ENCODE measurements around the gene SGPL1.
A peak's percentile ranks its signal among the peaks of the same experiment; 100 is the strongest.

Gene SGPL1

DNA sequence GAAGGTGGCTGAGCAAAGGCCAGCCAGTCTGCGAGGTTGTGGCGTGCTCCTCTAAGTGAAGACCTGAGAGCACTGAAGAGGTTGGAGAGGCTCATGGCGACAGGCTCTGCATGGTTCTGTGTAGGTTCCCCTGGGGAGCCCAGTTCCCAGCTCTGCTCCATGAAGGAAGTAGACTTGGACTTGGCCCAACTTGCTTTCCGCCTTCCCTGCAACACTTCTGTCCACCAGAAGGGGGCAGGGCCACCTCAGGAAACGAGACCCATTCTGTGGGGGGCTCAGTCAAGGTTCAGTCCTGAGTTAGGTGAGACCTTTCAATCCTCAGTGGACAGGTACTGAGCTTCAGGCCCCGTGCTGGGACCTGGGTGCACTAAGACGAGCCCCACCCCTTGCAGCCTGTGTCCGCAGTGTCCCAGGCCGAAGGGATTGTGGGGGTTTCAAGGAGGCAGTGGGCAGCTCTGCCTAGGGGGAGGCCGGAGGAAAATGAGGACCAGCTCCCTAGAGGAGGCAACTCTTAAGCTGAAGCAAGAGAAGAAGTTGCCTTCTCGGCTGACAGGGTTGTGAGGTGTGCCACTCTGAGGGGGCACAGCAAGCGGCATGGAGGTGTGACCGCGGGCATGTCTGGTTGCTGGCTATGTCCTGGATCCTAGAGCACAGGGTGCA lies 87.6 kb downstream of the SGPL1 start:
- no peak overlapping the region for H2AFZ ChIP-seq (ENCODE audit: low read depth)
- TF ChIP-seq, protein P1, sequence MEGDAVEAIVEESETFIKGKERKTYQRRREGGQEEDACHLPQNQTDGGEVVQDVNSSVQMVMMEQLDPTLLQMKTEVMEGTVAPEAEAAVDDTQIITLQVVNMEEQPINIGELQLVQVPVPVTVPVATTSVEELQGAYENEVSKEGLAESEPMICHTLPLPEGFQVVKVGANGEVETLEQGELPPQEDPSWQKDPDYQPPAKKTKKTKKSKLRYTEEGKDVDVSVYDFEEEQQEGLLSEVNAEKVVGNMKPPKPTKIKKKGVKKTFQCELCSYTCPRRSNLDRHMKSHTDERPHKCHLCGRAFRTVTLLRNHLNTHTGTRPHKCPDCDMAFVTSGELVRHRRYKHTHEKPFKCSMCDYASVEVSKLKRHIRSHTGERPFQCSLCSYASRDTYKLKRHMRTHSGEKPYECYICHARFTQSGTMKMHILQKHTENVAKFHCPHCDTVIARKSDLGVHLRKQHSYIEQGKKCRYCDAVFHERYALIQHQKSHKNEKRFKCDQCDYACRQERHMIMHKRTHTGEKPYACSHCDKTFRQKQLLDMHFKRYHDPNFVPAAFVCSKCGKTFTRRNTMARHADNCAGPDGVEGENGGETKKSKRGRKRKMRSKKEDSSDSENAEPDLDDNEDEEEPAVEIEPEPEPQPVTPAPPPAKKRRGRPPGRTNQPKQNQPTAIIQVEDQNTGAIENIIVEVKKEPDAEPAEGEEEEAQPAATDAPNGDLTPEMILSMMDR (conservative IDR thresholded peaks at IDR 0.05; ENCODE audit: low read depth, low read length) = peak; percentile 93
- no peak overlapping the region for H3K27ac ChIP-seq
- no peaks in the 10 kb centered on the region for H3K36me3 ChIP-seq (ENCODE audit: insufficient read depth)
- no peaks in the 10 kb centered on the region for H3K79me2 ChIP-seq (ENCODE audit: insufficient read depth, low read depth)
- no peaks in the 10 kb centered on the region for H4K20me1 ChIP-seq (ENCODE audit: insufficient read depth)
- H3K27me3 ChIP-seq (ENCODE audit: insufficient read depth, low read depth) = peaks cover 26% of the 10 kb centered on the region; the same call in 1 of the 2 replicates
- H3K4me2 ChIP-seq = no peak overlapping the region
- H3K4me1 ChIP-seq (ENCODE audit: low read depth, poor library complexity, severe bottlenecking) = no peaks in the 10 kb centered on the region
- no peak overlapping the region for H3K4me3 ChIP-seq (IDR thresholded peaks at IDR 0.05; ENCODE audit: insufficient read depth, low read depth, low read length)
- H3K9ac ChIP-seq = no peak overlapping the region

DNA sequence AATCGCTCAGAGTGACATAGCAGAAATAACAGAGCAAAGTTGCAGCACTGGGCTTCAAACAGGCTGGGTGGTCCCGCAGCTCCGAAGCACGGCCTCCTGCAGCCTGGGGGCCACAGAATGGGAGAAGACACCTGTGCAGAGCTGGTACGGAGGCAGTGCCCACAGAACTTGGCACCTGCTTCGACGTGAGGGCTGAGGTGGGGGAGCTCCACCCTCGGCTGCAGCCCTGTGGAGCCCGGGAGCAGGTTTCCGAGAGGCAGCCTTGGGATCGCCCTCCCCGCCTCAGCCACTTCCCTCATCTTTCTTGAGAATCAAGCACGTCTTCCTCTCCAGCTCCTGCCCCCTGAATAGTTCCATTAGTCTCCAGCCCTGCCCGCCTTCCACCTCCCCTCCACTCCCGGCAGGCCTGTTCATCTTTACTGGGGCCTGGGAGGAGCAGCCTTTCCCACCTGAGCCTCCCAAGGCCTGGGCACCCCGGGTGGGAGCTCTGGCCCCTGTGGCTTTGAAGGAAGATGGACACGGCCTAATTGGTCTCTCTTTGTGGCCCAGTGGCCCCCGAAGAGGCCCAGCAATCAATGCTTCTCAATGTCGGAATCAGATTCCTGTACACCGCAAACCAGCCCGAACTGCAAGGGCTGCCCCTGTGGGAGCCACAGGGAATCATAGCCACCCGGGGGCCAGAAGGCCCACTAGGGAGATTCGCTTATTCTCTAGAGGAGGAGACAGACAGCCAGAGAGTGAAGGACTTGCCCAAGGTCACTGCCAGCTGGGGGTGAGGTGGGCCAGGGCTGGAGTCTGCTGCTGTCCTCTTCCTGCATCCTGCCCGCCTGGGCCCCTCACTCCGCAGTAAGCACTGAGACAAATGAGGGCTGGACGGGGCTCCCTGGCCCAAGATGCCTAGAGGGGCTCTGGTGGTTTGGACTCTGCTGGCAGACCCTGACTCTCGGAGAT lies 89.6 kb downstream of the SGPL1 start:
- H3K4me3 ChIP-seq (IDR thresholded peaks at IDR 0.05; ENCODE audit: insufficient read depth, low read depth, low read length) = no peak overlapping the region
- TF ChIP-seq, protein P1 (conservative IDR thresholded peaks at IDR 0.05; ENCODE audit: low read depth, low read length) = no peak
- H3K27me3 ChIP-seq (ENCODE audit: insufficient read depth, low read depth) = peaks cover 26% of the 10 kb centered on the region; the same call in 1 of the 2 replicates
- H3K4me1 ChIP-seq (ENCODE audit: low read depth, poor library complexity, severe bottlenecking) = no peaks in the 10 kb centered on the region
- H3K27ac ChIP-seq = no peak overlapping the region
- no peaks in the 10 kb centered on the region for H4K20me1 ChIP-seq (ENCODE audit: insufficient read depth)
- no peak overlapping the region for H3K4me2 ChIP-seq
- H3K79me2 ChIP-seq (ENCODE audit: insufficient read depth, low read depth) = no peaks in the 10 kb centered on the region
- no peak overlapping the region for H3K9ac ChIP-seq
- no peaks in the 10 kb centered on the region for H3K36me3 ChIP-seq (ENCODE audit: insufficient read depth)
- H2AFZ ChIP-seq (ENCODE audit: low read depth) = no peak overlapping the region

DNA sequence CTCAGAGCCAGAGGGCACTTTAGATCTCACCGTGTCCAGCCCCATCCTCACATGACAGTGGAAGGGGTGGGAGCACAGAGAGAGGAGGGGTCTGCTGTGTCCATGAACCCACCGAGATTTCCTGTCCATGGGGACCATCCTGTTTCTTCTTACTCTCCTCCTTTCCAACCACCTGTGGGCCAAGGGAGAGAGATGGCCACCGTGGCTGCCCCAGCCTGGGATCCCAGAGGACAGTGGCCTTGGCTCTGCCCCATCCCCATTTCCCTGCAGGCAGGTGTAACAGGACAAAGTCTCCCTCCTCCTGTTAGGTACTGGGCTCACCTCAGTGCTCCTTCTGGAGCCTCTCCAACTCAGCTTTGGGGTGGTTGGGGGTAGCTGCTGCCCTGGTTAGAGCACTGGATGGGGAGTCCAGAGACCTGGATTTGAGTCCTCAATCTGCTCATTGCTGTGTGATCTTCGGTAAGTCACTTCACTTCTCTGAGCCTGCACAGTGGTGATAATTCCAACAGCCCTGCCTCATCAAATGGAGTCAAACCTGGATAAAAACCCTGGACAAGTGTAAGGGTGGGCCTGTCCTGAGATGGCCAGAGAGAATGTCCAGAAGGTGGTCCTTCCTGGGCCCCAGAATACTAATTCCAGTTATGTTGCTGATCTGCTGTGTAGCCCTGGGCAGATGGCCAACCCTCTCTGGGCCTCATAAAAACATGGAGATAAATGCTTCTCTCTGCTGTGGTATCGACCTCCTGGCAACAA lies 90.5 kb downstream of the SGPL1 start:
- TF ChIP-seq, protein P1 (conservative IDR thresholded peaks at IDR 0.05; ENCODE audit: low read depth, low read length) = no peak
- Histone ChIP-seq H3K4me3 (IDR thresholded peaks at IDR 0.05; ENCODE audit: insufficient read depth, low read depth, low read length) (no peak overlapping the region), H4K20me1 (ENCODE audit: insufficient read depth) (no peaks in the 10 kb centered on the region), H3K9ac (no peak overlapping the region), H3K4me1 (ENCODE audit: low read depth, poor library complexity, severe bottlenecking) (no peaks in the 10 kb centered on the region), H3K27me3 (ENCODE audit: insufficient read depth, low read depth) (peaks cover 26% of the 10 kb centered on the region; the same call in 1 of the 2 replicates), H3K4me2 (no peak overlapping the region), H3K79me2 (ENCODE audit: insufficient read depth, low read depth) (no peaks in the 10 kb centered on the region), H3K36me3 (ENCODE audit: insufficient read depth) (no peaks in the 10 kb centered on the region), H3K27ac (no peak overlapping the region), H2AFZ (ENCODE audit: low read depth) (no peak overlapping the region)

DNA sequence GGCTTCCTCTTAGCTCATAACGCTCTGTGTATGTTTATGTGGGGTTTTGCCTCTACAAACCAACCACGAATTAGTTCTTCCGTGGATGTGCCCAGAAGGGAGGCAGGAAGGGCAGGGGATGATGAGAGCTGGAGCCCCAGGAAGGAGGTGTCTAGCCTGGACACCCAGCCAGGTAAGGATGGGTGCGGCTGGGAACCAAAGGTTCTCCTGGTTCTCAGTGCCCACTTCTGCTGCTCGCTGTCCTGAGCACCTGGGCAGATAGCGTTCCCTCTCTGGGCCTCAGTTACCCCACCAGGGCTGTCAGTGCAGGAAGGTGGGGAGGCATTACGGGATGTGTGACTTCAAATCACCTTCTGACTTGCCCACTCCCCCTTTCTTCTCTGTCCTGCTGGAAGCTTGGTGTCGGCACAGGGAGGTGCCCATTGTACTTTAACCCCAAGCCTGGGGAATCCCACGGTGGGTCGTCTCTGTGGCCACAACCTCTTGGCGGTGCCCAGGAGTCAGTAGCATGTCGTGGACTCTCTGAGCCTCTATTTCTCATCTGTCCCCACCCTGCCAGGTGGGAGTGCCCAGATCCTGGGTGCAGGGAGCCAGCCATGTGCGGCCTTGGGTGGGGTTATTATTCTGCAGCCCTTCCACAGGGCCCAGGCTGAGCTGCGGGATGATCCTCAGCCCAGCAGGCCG lies 91.3 kb downstream of the SGPL1 start:
- TF ChIP-seq, protein P1 (conservative IDR thresholded peaks at IDR 0.05; ENCODE audit: low read depth, low read length) = no peak
- no peaks in the 10 kb centered on the region for H3K4me1 ChIP-seq (ENCODE audit: low read depth, poor library complexity, severe bottlenecking)
- no peak overlapping the region for H3K4me3 ChIP-seq (IDR thresholded peaks at IDR 0.05; ENCODE audit: insufficient read depth, low read depth, low read length)
- H3K27me3 ChIP-seq (ENCODE audit: insufficient read depth, low read depth) = peaks cover 26% of the 10 kb centered on the region; the same call in 1 of the 2 replicates
- H4K20me1 ChIP-seq (ENCODE audit: insufficient read depth) = no peaks in the 10 kb centered on the region
- no peaks in the 10 kb centered on the region for H3K79me2 ChIP-seq (ENCODE audit: insufficient read depth, low read depth)
- no peak overlapping the region for H2AFZ ChIP-seq (ENCODE audit: low read depth)
- no peaks in the 10 kb centered on the region for H3K36me3 ChIP-seq (ENCODE audit: insufficient read depth)
- H3K9ac ChIP-seq = no peak overlapping the region
- H3K27ac ChIP-seq = no peak overlapping the region
- H3K4me2 ChIP-seq = no peak overlapping the region
